Adipocyte (in vitro differentiated cells): ENCODE measurements around the gene OSGEP.

ENCODE experiments used
- DNase-seq: peaks from one replicate; pipeline ENCODE4 v3.0.0-alpha.2; 2015; ENCODE audit warnings: low read depth
- H3K27me3 ChIP-seq: replicated peaks from 2 replicates; pipeline ENCODE4 v1.7.0; 2013; ENCODE audit warnings: mild to moderate bottlenecking, low read length, moderate library complexity; ENCODE audit not compliant: control insufficient read depth, insufficient read depth
- H3K36me3 ChIP-seq: 2 replicates; pipeline ENCODE4 v1.7.0; 2013; ENCODE audit warnings: low read length, mild to moderate bottlenecking, moderate library complexity; ENCODE audit not compliant: control insufficient read depth, insufficient read depth, severe bottlenecking
- H3K4me1 ChIP-seq: 2 replicates; pipeline ENCODE4 v1.7.0; 2013; ENCODE audit warnings: mild to moderate bottlenecking, low read length, moderate library complexity; ENCODE audit not compliant: control insufficient read depth, insufficient read depth
- H3K4me3 ChIP-seq: 2 replicates; pipeline ENCODE4 v1.7.0; 2013; ENCODE audit warnings: mild to moderate bottlenecking, low read length, moderate library complexity
- H3K9ac ChIP-seq: 2 replicates; pipeline ENCODE4 v1.7.0; 2013; ENCODE audit warnings: mild to moderate bottlenecking, low read length, moderate library complexity
- H3K9me3 ChIP-seq: 2 replicates; pipeline ENCODE4 v1.7.0; 2013; ENCODE audit warnings: mild to moderate bottlenecking, low read length, moderate library complexity; ENCODE audit not compliant: control insufficient read depth

OSGEP gene

GRCh38 chr14:20428802-20429201 is 25.8 kb downstream of the OSGEP start:
- no peak overlapping the region for H3K9ac ChIP-seq
- no peaks in the 10 kb centered on the region for H3K36me3 ChIP-seq
- no peaks in the 10 kb centered on the region for H3K9me3 ChIP-seq
- H3K27me3 ChIP-seq, result no peaks in the 10 kb centered on the region
- no peak overlapping the region for H3K4me3 ChIP-seq
- H3K4me1 ChIP-seq, result no peaks in the 10 kb centered on the region
- no peak for DNase-seq

- Histone ChIP-seq H3K4me1 (no peaks in the 10 kb centered on the region), H3K36me3 (no peaks in the 10 kb centered on the region), H3K27me3 (no peaks in the 10 kb centered on the region), H3K9ac (no peak overlapping the region), H3K9me3 (no peaks in the 10 kb centered on the region), H3K4me3 (no peak overlapping the region)
- DNase-seq, result no peak
Observed at GRCh38 chr14:20428010-20428365, 26.6 kb downstream of the OSGEP start.

DNA sequence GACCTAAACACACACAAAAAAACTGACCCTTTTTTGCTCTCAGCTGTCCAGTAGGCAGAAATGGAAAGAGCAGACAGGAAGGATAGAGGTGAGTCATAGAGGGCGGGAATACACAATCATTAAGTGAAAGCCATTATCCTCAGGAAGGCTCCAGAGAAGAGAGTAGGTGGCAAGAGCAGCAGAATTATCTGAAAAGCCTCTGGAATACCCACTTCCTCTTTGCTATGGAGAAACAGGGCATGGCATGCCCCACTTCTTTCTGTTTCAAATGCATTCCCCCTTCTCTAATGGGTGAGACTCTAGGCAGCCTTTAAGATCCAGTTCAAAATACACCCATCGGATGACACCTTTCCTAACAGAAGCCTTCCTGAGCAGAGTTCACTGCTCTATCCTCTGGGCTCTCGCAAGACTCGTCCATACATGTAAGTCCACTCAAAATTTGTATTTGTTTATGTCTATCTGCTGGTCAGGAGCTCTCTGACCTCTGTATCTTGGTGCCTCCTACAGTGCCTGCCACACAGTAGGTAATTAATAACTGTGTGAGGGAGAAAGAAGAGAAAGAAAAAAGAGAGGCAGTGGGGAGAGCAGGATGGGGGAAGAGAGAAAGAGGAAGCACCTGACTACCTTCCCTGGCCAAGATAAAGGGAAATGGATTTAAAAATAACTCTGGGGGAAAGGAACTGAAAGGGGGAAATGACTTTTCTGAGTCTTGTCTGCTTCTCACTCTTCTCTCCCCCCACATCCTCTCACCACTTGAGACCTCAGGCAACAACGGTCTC is 27.2 kb downstream of the OSGEP start:
- Histone ChIP-seq H3K4me1 (no peaks in the 10 kb centered on the region), H3K9ac (no peak overlapping the region), H3K27me3 (no peaks in the 10 kb centered on the region), H3K36me3 (no peaks in the 10 kb centered on the region), H3K9me3 (no peaks in the 10 kb centered on the region), H3K4me3 (no peak overlapping the region)
- peak; percentile 24 for DNase-seq

DNA sequence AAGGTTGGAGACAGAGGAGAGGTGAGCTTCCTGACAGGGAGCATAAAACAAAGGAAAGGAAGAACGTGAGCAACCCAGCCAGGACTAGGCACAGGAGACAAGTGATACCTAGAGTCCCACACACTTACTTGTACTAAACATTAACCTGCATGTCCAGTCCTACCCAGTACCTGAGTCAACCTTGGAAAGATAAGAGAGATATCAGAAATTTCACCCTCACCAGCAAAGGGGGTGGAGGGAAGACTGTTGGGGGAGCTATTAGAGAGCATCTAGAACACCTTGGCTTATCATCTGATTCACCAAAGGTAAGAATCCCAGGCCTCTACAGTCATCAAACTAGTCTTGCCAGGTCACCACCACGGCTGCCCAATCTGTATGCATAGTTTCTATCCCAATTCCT is 29.8 kb downstream of the OSGEP start:
- H3K36me3 ChIP-seq, result no peaks in the 10 kb centered on the region
- no peak for DNase-seq
- H3K9ac ChIP-seq, result no peak overlapping the region
- H3K27me3 ChIP-seq, result no peaks in the 10 kb centered on the region
- H3K4me3 ChIP-seq, result no peak overlapping the region
- H3K4me1 ChIP-seq, result no peaks in the 10 kb centered on the region
- no peaks in the 10 kb centered on the region for H3K9me3 ChIP-seq

- no peak overlapping the region for H3K4me3 ChIP-seq
- no peaks in the 10 kb centered on the region for H3K36me3 ChIP-seq
- no peaks in the 10 kb centered on the region for H3K9me3 ChIP-seq
- H3K4me1 ChIP-seq, result peaks cover 16% of the 10 kb centered on the region
- no peaks in the 10 kb centered on the region for H3K27me3 ChIP-seq
- no peak for DNase-seq
- no peak overlapping the region for H3K9ac ChIP-seq
Observed at GRCh38 chr14:20422886-20423285, 31.7 kb downstream of the OSGEP start.

- H3K9ac ChIP-seq, result no peak overlapping the region
Observed at GRCh38 chr14:20421267-20421666, 33.3 kb downstream of the OSGEP start.

DNA sequence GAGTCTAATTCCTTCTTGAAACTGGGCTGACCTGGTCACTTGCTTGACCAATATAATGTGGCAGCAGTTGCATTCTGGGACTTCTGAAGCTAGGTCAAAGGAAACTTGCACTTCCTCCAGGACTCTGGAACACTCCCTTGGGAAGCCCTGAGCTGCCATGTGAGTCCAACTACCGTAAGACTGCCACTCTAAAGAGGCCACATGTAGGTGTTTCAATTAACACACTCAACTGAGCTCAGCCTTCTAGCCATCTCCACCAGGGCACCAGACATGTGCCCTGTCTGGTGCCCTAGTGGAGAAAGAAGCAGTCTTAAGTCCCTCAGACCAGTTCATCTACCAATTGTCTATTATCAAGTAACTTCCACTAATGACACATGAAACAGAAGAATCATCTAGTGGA is 35.2 kb downstream of the OSGEP start:
- Histone ChIP-seq H3K4me1 (peaks cover 16% of the 10 kb centered on the region), H3K9ac (no peak overlapping the region), H3K36me3 (no peaks in the 10 kb centered on the region), H3K4me3 (no peak overlapping the region), H3K27me3 (no peaks in the 10 kb centered on the region), H3K9me3 (no peaks in the 10 kb centered on the region)
- no peak for DNase-seq

More at GRCh38 chr14:20421267-20421666, 33.3 kb downstream of the OSGEP start:
- Histone ChIP-seq H3K9me3 (no peaks in the 10 kb centered on the region), H3K36me3 (no peaks in the 10 kb centered on the region), H3K27me3 (no peaks in the 10 kb centered on the region), H3K4me1 (peaks cover 16% of the 10 kb centered on the region), H3K4me3 (no peak overlapping the region)
- no peak for DNase-seq

- no peaks in the 10 kb centered on the region for H3K27me3 ChIP-seq
- peaks cover 25% of the 10 kb centered on the region for H3K4me1 ChIP-seq
- H3K4me3 ChIP-seq, result no peak overlapping the region
- DNase-seq, result no peak
- no peak overlapping the region for H3K9ac ChIP-seq
- no peaks in the 10 kb centered on the region for H3K36me3 ChIP-seq
- H3K9me3 ChIP-seq, result no peaks in the 10 kb centered on the region
Observed at GRCh38 chr14:20418501-20418909, 36.1 kb downstream of the OSGEP start.

DNA sequence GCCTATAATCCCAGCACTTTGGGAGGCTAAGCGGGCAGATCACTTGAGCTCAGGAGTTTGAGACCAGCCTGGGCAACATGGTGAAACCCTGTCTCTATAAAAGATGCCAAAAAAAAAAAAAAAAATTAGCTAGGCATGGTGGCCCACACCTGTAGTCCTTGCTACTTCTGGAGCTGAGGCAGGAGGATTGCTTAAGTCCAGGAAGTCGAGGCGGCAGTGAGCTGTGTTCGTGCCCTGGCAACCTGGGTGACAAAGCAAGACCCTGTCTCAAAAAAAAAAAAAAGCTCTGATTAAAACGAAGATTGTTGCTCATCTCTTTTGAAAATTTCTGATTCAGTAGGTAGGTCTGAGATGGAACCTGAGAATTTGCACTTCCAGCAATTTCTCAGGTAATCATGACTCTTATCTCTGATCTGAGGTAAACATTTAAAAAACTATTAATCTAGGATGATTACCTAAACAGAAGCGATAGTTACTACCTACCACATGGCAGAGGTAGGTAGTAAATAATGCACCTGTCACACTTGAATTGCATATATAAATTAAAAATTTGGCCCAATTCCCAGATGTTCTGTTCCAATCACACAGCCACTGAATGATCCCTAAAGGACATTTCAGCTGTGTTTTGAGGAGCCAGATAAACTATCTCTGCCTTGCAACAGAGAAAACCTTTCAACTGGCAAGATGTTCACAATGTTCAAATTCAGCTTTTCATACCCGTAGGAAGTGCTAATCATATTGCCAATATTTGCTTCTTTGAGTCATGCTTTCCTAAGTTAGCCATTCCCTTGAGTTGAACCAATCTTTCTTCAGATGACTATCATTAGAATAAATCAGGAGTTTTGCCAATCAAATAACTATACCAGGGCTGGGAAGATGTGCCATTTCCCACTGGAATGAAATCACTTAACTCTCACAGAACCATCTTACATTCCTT is 37.1 kb downstream of the OSGEP start:
- no peaks in the 10 kb centered on the region for H3K36me3 ChIP-seq
- no peak overlapping the region for H3K9ac ChIP-seq
- no peak overlapping the region for H3K4me3 ChIP-seq
- no peak for DNase-seq
- H3K27me3 ChIP-seq, result no peaks in the 10 kb centered on the region
- H3K9me3 ChIP-seq, result no peaks in the 10 kb centered on the region
- H3K4me1 ChIP-seq, result peaks cover 25% of the 10 kb centered on the region

DNA sequence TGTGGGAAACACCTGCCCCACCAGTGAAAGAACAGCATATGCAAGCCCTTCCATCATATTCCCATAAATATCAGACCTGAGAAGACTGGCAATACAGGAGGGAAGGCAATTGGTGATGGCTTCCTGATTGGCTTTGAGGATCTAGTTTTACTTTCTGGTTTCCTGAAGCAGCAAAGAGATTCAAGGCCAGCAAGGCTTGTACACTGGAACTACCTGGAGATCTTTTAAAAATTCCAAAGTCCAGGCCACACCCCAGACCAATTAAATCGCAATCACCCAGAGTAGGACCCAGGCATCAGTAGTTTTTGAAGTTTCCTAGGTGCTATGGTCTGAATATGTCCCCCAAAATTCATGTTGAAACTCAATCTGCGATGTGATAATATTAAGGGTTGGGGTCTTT is 38.4 kb downstream of the OSGEP start:
- no peaks in the 10 kb centered on the region for H3K9me3 ChIP-seq
- DNase-seq, result no peak
- H3K4me1 ChIP-seq, result peaks cover 27% of the 10 kb centered on the region
- H3K9ac ChIP-seq, result peak overlapping the region; percentile 26
- no peak overlapping the region for H3K4me3 ChIP-seq
- no peaks in the 10 kb centered on the region for H3K36me3 ChIP-seq
- H3K27me3 ChIP-seq, result no peaks in the 10 kb centered on the region

GRCh38 chr14:20415782-20416206 is 38.8 kb downstream of the OSGEP start:
- Histone ChIP-seq H3K4me3 (no peak overlapping the region), H3K9ac (peak overlapping the region; percentile 26), H3K4me1 (peaks cover 27% of the 10 kb centered on the region), H3K9me3 (no peaks in the 10 kb centered on the region), H3K36me3 (no peaks in the 10 kb centered on the region), H3K27me3 (no peaks in the 10 kb centered on the region)
- DNase-seq, result peak; percentile 79
